GM12865 (cell line): Measurements from ENCODE around the gene MPHOSPH9.
"Not testable (repeated sequence)": the region's sequence is repeated elsewhere in the genome, so short reads cannot be mapped to it uniquely, and the experiment has no call there.

ENCODE experiments used
- DNase-seq: peaks from one replicate; pipeline ENCODE4 v3.0.0; 2010; ENCODE audit warnings: low read depth
- H3K4me3 ChIP-seq: 2 replicates; pipeline ENCODE4 v1.5.1; 2011; ENCODE audit warnings: mild to moderate bottlenecking, low read depth, low read length, control low read depth
- CTCF ChIP-seq: IDR thresholded peaks from 2 replicates; pipeline ENCODE4 v1.5.1; 2011; ENCODE audit warnings: low read length, control low read depth, low read depth, inconsistent platforms; ENCODE audit not compliant: insufficient read depth; ENCODE audit errors: missing control alignments

Gene MPHOSPH9

GRCh38 chr12:123223241-123223668 is 9.7 kb downstream of the MPHOSPH9 start:
- TF ChIP-seq CTCF, result no peak
- DNase-seq, result peak; percentile 75
- H3K4me3 ChIP-seq, result no peak overlapping the region

- not testable (repeated sequence) for DNase-seq, H3K4me3 ChIP-seq
Observed at GRCh38 chr12:123207815-123208214, 25.1 kb downstream of the MPHOSPH9 start.

- not testable (repeated sequence) for H3K4me3 ChIP-seq, DNase-seq
Observed at GRCh38 chr12:123206794-123207193, 26.1 kb downstream of the MPHOSPH9 start.

- no peak overlapping the region for H3K4me3 ChIP-seq
- DNase-seq, result no peak
- TF ChIP-seq CTCF, result no peak
Observed at GRCh38 chr12:123200414-123200813, 32.5 kb downstream of the MPHOSPH9 start.

DNA sequence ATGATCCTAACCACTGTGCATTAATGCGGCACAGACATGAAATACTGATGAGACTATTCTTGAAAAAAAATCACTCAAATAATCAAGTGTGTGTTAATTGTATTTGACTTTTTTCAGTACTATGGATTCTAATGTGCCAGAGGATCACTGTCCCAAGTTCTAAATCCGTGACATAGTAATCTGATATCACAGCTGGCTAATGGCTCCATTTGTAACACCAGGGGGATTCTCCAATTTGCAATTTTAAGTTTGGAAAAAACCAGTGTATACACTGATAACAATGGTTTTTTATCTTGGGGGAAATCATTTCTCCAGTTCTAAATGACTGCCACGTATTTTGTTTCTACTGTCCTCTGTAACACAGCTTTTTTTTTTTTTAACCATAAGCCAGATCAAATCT is 33.0 kb downstream of the MPHOSPH9 start:
- no peak for DNase-seq
- H3K4me3 ChIP-seq, result no peak overlapping the region
- no peak for TF ChIP-seq CTCF

DNA sequence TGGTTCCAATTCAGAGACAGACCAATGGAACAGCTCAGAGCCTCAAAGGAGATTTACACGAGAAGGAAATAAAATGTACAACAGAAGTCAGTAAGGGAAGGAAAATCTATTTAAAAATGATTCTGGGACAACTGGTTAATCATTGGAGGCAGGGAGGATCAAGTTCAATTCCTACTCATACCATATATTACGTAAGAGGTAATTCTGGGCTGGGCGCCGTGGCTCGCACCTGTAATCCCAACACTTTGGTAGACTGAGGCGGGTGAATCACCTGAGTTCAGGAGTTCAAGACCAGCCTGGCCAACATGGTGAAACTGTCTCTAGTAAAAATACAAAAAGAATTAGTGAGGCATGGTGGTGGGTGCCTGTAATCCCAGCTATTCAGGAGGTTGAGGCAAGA is 45.3 kb downstream of the MPHOSPH9 start:
- DNase-seq, result no peak
- TF ChIP-seq CTCF, result no peak
- H3K4me3 ChIP-seq, result no peak overlapping the region

- no peak for TF ChIP-seq CTCF
- no peak for DNase-seq
- H3K4me3 ChIP-seq, result no peak overlapping the region
Observed at GRCh38 chr12:123180171-123180570, 52.8 kb downstream of the MPHOSPH9 start.

GRCh38 chr12:123171967-123172366 is 61.0 kb downstream of the MPHOSPH9 start:
- DNase-seq, result no peak
- TF ChIP-seq CTCF, result no peak
- H3K4me3 ChIP-seq, result no peak overlapping the region
